SK-N-SH (cell line): ENCODE data around the gene TMOD2. TPM values are rescaled to one million over a fixed set of nuclear protein-coding genes. Genes with fewer than 3 reads are reported as not detected.

Experiments used
- CTCF ChIA-PET: fragments of 300-600, 350-600 bp; formaldehyde crosslinking; extraction: SDS; loops from one replicate; lab custom pipeline; 2021; lab: Yijun Ruan, JAX
- POLR2A ChIA-PET: fragments of 350-600 bp; sonication (Branson Sonifier 250); formaldehyde crosslinking; extraction: SDS; loops from one replicate; lab custom pipeline; 2020; ENCODE audit warnings: antibody characterized with exemption, inconsistent platforms; lab: Yijun Ruan, JAX
- DNase-seq: peaks from one replicate; pipeline ENCODE4 v3.0.0; 2012
- H2AFZ ChIP-seq: fragments of 200-600 bp; sonication (generic); 2 replicates; pipeline ENCODE4 v1.8.1; 2016; ENCODE audit warnings: antibody characterized with exemption, mild to moderate bottlenecking, low read depth
- H3F3A ChIP-seq: fragments of 200-600 bp; sonication (generic); replicated peaks from 2 replicates; pipeline ENCODE3; 2016; ENCODE audit warnings: antibody characterized with exemption, mild to moderate bottlenecking; ENCODE audit not compliant: insufficient read depth
- H3K27ac ChIP-seq, 2 experiments: fragments of 200-500 bp in 1 of 2; fragments of 200-600 bp in 1 of 2; sonication (Bioruptor generic) in 1 of 2; sonication (generic), shearing (Covaris generic) in 1 of 2; 2 replicates each; pipeline versions ENCODE4 v1.5.1 to v1.6.1; 2014 to 2016; ENCODE audit warnings: low read depth in 2 of 2, inconsistent platforms in 1 of 2, low read length in 1 of 2, mild to moderate bottlenecking in 1 of 2, mixed read lengths in 1 of 2
- H3K27me3 ChIP-seq: fragments of 200-600 bp; sonication (generic), shearing (Covaris generic); 2 replicates; pipeline ENCODE4 v1.6.1; 2016; ENCODE audit warnings: mixed run types; ENCODE audit not compliant: insufficient read depth
- H3K36me3 ChIP-seq, 2 experiments: fragments of 200-500 bp in 1 of 2; fragments of 200-600 bp in 1 of 2; sonication (Bioruptor generic) in 1 of 2; sonication (generic) in 1 of 2; replicated peaks in 1 of 2; 2 replicates each; pipeline versions ENCODE3 to v1.5.1; 2014 to 2016; ENCODE audit warnings: low read length in 1 of 2, mild to moderate bottlenecking in 1 of 2; ENCODE audit not compliant: insufficient read depth in 2 of 2, control insufficient read depth in 1 of 2
- H3K4me1 ChIP-seq, 2 experiments: fragments of 200-500 bp in 1 of 2; fragments of 200-600 bp in 1 of 2; sonication (Bioruptor generic) in 1 of 2; sonication (generic), shearing (Covaris generic) in 1 of 2; 2 replicates each; pipeline versions ENCODE4 v1.5.1 to v1.6.1; 2014 to 2016; ENCODE audit warnings: low read depth in 1 of 2, low read length in 1 of 2, mixed run types in 1 of 2; ENCODE audit not compliant: insufficient read depth in 2 of 2, control insufficient read depth in 1 of 2
- H3K4me2 ChIP-seq: fragments of 200-600 bp; sonication (generic), shearing (Covaris generic); 2 replicates; pipeline ENCODE4 v1.6.1; 2017; ENCODE audit warnings: mixed run types
- H3K4me3 ChIP-seq, 2 experiments: fragments of 200-500 bp in 1 of 2; fragments of 200-600 bp in 1 of 2; sonication (Bioruptor generic) in 1 of 2; sonication (generic), shearing (Covaris generic) in 1 of 2; 2 replicates each; pipeline versions ENCODE4 v1.5.1 to v1.8.1; 2014 to 2016; ENCODE audit warnings: low read depth in 2 of 2, inconsistent platforms in 1 of 2, low read length in 1 of 2, mild to moderate bottlenecking in 1 of 2, mixed read lengths in 1 of 2, moderate library complexity in 1 of 2
- H3K79me2 ChIP-seq: fragments of 200-600 bp; sonication (generic); 2 replicates; pipeline ENCODE4 v1.8.1; 2017; ENCODE audit warnings: mild to moderate bottlenecking; ENCODE audit not compliant: insufficient read depth
- H3K9ac ChIP-seq: fragments of 200-600 bp; sonication (generic); 2 replicates; pipeline ENCODE4 v1.6.1; 2017; ENCODE audit warnings: mixed run types
- H3K9me2 ChIP-seq: fragments of 200-600 bp; sonication (generic); 2 replicates; pipeline ENCODE4 v1.6.1; 2017; ENCODE audit warnings: mixed run types
- H3K9me3 ChIP-seq: fragments of 200-600 bp; sonication (generic); 2 replicates; pipeline ENCODE4 v1.6.1; 2017; ENCODE audit warnings: mixed run types, mild to moderate bottlenecking, moderate library complexity
- H4K20me1 ChIP-seq: fragments of 200-600 bp; sonication (generic); 2 replicates; pipeline ENCODE4 v1.6.1; 2017; ENCODE audit warnings: mild to moderate bottlenecking, mixed run types; ENCODE audit not compliant: insufficient read depth
- EZH2phosphoT487 ChIP-seq: fragments of 200-600 bp; sonication (generic); IDR thresholded peaks from 2 replicates; pipeline ENCODE4 v1.6.1; 2017; ENCODE audit warnings: low read depth, mixed run types, mild to moderate bottlenecking, antibody characterized with exemption, moderate library complexity, borderline replicate concordance
- FOSL2 ChIP-seq: IDR thresholded peaks from 2 replicates; pipeline ENCODE4 v1.4.0; 2012; ENCODE audit warnings: low read depth, mild to moderate bottlenecking, moderate library complexity, borderline replicate concordance
- FOXM1 ChIP-seq: IDR thresholded peaks from 2 replicates; pipeline ENCODE4 v1.4.0; 2012; ENCODE audit warnings: low read depth, mild to moderate bottlenecking
- GATA2 ChIP-seq: sonication (generic); formaldehyde crosslinking; IDR thresholded peaks from 2 replicates; pipeline ENCODE4 v1.5.0; 2020; ENCODE audit warnings: mild to moderate bottlenecking, missing genetic modification reagents
- IRF3 ChIP-seq: fragments of 150-350 bp; IDR thresholded peaks from 2 replicates; pipeline ENCODE4 v1.6.1; 2016; ENCODE audit warnings: mild to moderate bottlenecking, low read depth, low read length
- JUND ChIP-seq: IDR thresholded peaks from 2 replicates; pipeline ENCODE4 v1.4.0; 2012
- NFIC ChIP-seq: IDR thresholded peaks from 2 replicates; pipeline ENCODE4 v1.4.0; 2012; ENCODE audit warnings: borderline replicate concordance
- RAD21 ChIP-seq: IDR thresholded peaks from 2 replicates; pipeline ENCODE4 v1.6.1; 2012; ENCODE audit warnings: mild to moderate bottlenecking, low read length
- RXRA ChIP-seq: IDR thresholded peaks from 2 replicates; pipeline ENCODE4 v1.4.0; 2012; ENCODE audit warnings: low read depth, mild to moderate bottlenecking, borderline replicate concordance
- SIN3A ChIP-seq: IDR thresholded peaks from 2 replicates; pipeline ENCODE4 v1.6.1; 2012; ENCODE audit warnings: low read depth, mild to moderate bottlenecking, low read length, moderate library complexity, borderline replicate concordance
- SMC3 ChIP-seq: IDR thresholded peaks from 2 replicates; pipeline ENCODE4 v1.6.1; 2012; ENCODE audit warnings: low read depth, low read length, improper control_type of control experiment
- TAF1 ChIP-seq: IDR thresholded peaks from 2 replicates; pipeline ENCODE4 v1.6.1; 2012; ENCODE audit warnings: low read depth, mild to moderate bottlenecking, low read length, moderate library complexity, borderline replicate concordance
- TCF12 ChIP-seq: IDR thresholded peaks from 2 replicates; pipeline ENCODE4 v1.4.0; 2012
- TEAD4 ChIP-seq: IDR thresholded peaks from 2 replicates; pipeline ENCODE4 v1.4.0; 2012; ENCODE audit warnings: mild to moderate bottlenecking, borderline replicate concordance; ENCODE audit not compliant: insufficient read depth
- YY1 ChIP-seq: IDR thresholded peaks from 2 replicates; pipeline ENCODE4 v1.4.0; 2012; ENCODE audit warnings: low read depth, mild to moderate bottlenecking
- WGBS: methylation state at CpG from one replicate; pipeline ENCODE4 v1.1.6; 2017; ENCODE audit warnings: low lambda C conversion rate; 5-methylcytosine and 5-hydroxymethylcytosine counted together
- polyA plus RNA-seq, 3 experiments: library from polyadenylated mRNA; depleted of rRNA; stranded (reverse); fragments of >200 nt; gene quantifications; 2 replicates each; pipeline ENCODE4 v1.2.3, GENCODE V29; 2012
- TF ChIP-seq, protein P1 (sequence below): fragments of 150-350 bp; IDR thresholded peaks from 2 replicates; pipeline ENCODE4 v1.6.1; 2017; ENCODE audit warnings: antibody characterized with exemption, low read length, low read depth, borderline replicate concordance
- TF ChIP-seq, protein P2 (sequence below): IDR thresholded peaks from 2 replicates; pipeline ENCODE4 v1.4.0; 2012; ENCODE audit warnings: low read depth, borderline replicate concordance

TMOD2 gene
- polyA plus RNA-seq, 1 of the 3 experiments (the other 2 are of a cell fraction), result 2.7 TPM

DNA sequence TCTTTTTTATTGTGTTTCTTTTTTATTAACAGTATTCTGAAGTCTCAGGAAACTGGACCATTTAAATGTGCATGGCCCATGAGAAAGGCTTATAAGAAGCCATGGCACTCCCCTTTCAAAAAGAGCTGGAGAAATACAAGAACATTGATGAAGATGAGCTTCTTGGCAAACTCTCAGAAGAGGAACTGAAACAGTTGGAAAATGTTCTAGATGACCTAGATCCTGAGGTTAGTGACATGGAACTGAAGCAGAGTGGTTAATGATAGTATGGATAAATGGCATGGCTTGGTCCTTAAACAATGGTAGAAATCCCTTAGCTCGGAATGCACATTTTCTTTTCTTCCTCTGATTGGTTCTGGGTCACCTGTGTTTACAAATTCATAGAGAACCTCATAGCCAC, 14.9 kb downstream of the TMOD2 start:
- 80% methylated on average over 1 of the region's 1 CpG for WGBS
- ChIA-PET CTCF (interaction anchor here (1.2 to 2.1 kb wide), 2 partner anchors 10 to 116 kb away, joined by 7 to 8 read pairs; no protein-coding TSS in a partner anchor), POLR2A (no interaction called here)
- TF ChIP-seq, protein P1, sequence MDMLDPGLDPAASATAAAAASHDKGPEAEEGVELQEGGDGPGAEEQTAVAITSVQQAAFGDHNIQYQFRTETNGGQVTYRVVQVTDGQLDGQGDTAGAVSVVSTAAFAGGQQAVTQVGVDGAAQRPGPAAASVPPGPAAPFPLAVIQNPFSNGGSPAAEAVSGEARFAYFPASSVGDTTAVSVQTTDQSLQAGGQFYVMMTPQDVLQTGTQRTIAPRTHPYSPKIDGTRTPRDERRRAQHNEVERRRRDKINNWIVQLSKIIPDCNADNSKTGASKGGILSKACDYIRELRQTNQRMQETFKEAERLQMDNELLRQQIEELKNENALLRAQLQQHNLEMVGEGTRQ, result no peak
- TF ChIP-seq TCF12 (no peak), SMC3 (no peak), YY1 (no peak), GATA2 (CRISPR knock-in tag) (no peak), TEAD4 (no peak), FOXM1 (no peak), JUND (no peak), SIN3A (no peak), RAD21 (no peak), EZH2phosphoT487 (no peak), RXRA (no peak), TAF1 (no peak), IRF3 (no peak), FOSL2 (no peak), NFIC (no peak)
- TF ChIP-seq, protein P2, sequence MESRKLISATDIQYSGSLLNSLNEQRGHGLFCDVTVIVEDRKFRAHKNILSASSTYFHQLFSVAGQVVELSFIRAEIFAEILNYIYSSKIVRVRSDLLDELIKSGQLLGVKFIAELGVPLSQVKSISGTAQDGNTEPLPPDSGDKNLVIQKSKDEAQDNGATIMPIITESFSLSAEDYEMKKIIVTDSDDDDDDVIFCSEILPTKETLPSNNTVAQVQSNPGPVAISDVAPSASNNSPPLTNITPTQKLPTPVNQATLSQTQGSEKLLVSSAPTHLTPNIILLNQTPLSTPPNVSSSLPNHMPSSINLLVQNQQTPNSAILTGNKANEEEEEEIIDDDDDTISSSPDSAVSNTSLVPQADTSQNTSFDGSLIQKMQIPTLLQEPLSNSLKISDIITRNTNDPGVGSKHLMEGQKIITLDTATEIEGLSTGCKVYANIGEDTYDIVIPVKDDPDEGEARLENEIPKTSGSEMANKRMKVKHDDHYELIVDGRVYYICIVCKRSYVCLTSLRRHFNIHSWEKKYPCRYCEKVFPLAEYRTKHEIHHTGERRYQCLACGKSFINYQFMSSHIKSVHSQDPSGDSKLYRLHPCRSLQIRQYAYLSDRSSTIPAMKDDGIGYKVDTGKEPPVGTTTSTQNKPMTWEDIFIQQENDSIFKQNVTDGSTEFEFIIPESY, result no peak
- Histone ChIP-seq H2AFZ (no peak overlapping the region), H3K79me2 (0 out of 2 replicates have a peak, but pooled peaks cover 11% of the 10 kb centered on the region), H3F3A (no peaks in the 10 kb centered on the region), H3K27ac (no peak overlapping the region), H3K36me3 (peaks cover 10 to 13% of the 10 kb centered on the region in 2 experiments), H4K20me1 (no peaks in the 10 kb centered on the region), H3K4me2 (no peak overlapping the region), H3K27me3 (no peaks in the 10 kb centered on the region), H3K4me3 (no peak overlapping the region), H3K4me1 (no peaks in the 10 kb centered on the region; a peak in 1 of 4 replicates), H3K9me2 (no peaks in the 10 kb centered on the region), H3K9me3 (no peaks in the 10 kb centered on the region), H3K9ac (no peak overlapping the region)
- no peak for DNase-seq
